ENCODE results near the gene ELOA.

- TF ChIP-seq EZH2 (conservative IDR thresholded peaks at IDR 0.05; ENCODE audit: low read depth, low read length) (no peak), PLRG1 (conservative IDR thresholded peaks at IDR 0.05) (no peak), CTCF (CRISPR knock-in tag; IDR thresholded peaks at IDR 0.05) (no peak), JUND (CRISPR knock-in tag; IDR thresholded peaks at IDR 0.05) (no peak), RNF2 (conservative IDR thresholded peaks at IDR 0.05; ENCODE audit: low read depth) (no peak), SUZ12 (IDR thresholded peaks at IDR 0.05; ENCODE audit: low read depth, low read length) (no peak), ZNF350 (CRISPR knock-in tag; IDR thresholded peaks at IDR 0.05; ENCODE audit: borderline replicate concordance, low read depth) (no peak)
Observed at GRCh38 chr1:23693599-23693998, 49.7 kb upstream of the ELOA start.
